Spleen (tissue), 11 donors: Measurements from ENCODE around the gene IFNGR1. TPM values are rescaled to one million over a fixed set of nuclear protein-coding genes. Genes with fewer than 3 reads are reported as not detected.

Experiments used
- DNase-seq: peaks from one replicate; pipeline ENCODE4 v3.0.0-alpha.2; 2020
- H3K27ac ChIP-seq, 8 donors: fragments of 200-600 bp; sonication (generic) in 7 of 8; 1 replicate in 4 of 8; 2 replicates in 4 of 8; pipeline versions ENCODE4 v1.5.0 to v1.8.0; 2016 to 2021; ENCODE audit warnings: inconsistent platforms in 4 of 8, mild to moderate bottlenecking in 4 of 8, moderate library complexity in 1 of 8
- H3K27me3 ChIP-seq, 7 donors: fragments of 200-600 bp; sonication (generic) in 6 of 7; replicated peaks in 1 of 7; 1 replicate in 4 of 7; 2 replicates in 3 of 7; pipeline versions ENCODE4 v1.5.0 to v1.8.0; 2016 to 2021; ENCODE audit warnings: inconsistent platforms in 3 of 7, mild to moderate bottlenecking in 1 of 7
- H3K36me3 ChIP-seq, 6 donors: fragments of 200-600 bp; sonication (generic) in 5 of 6; 1 replicate in 4 of 6; 2 replicates in 2 of 6; pipeline versions ENCODE4 v1.5.0 to v1.8.0; 2016 to 2021; ENCODE audit warnings: inconsistent platforms in 2 of 6
- H3K4me1 ChIP-seq, 6 donors: fragments of 200-600 bp; sonication (generic) in 5 of 6; 1 replicate in 3 of 6; 2 replicates in 3 of 6; pipeline versions ENCODE4 v1.5.0 to v1.8.0; 2016 to 2021; ENCODE audit warnings: inconsistent platforms in 3 of 6
- H3K4me3 ChIP-seq, 8 donors: fragments of 200-600 bp; sonication (generic) in 7 of 8; 1 replicate in 4 of 8; 2 replicates in 4 of 8; pipeline versions ENCODE4 v1.5.0 to v1.8.0; 2016 to 2021; ENCODE audit warnings: inconsistent platforms in 4 of 8, mild to moderate bottlenecking in 4 of 8, moderate library complexity in 2 of 8
- H3K9me3 ChIP-seq, 8 donors: fragments of 200-600 bp; sonication (generic) in 7 of 8; 1 replicate in 4 of 8; 2 replicates in 4 of 8; pipeline versions ENCODE4 v1.5.0 to v1.8.0; 2016 to 2021; ENCODE audit warnings: inconsistent platforms in 4 of 8
- POLR2A ChIP-seq, 3 donors: fragments of 450-650 bp; IDR thresholded peaks; one replicate each; pipeline ENCODE4 v1.5.1; 2017; ENCODE audit warnings: antibody characterized with exemption in 3 of 3, mild to moderate bottlenecking in 1 of 3
- POLR2AphosphoS5 ChIP-seq, 3 donors: sonication (generic); formaldehyde crosslinking; IDR thresholded peaks; one replicate each; pipeline ENCODE4 v1.5.1; 2017; ENCODE audit warnings: antibody characterized with exemption in 3 of 3
- WGBS, 5 donors: extraction: QIAGEN DNeasy Blood & Tissue Kit in 3 of 5; methylation state at CpG; one replicate each; pipeline versions ENCODE4 v1.1.5 to v1.1.7; 2013 to 2018; 5-methylcytosine and 5-hydroxymethylcytosine counted together
- intact Hi-C: fragments of 100-400 bp; cut with DNase I; formaldehyde crosslinking; loops from one replicate; pipeline ENCODE4 v1.15.0; 2023; ENCODE audit warnings: low total_unique reads
- polyA plus RNA-seq, 3 donors: library from polyadenylated mRNA; stranded (reverse); fragments of 200-250 nt; gene quantifications; one replicate each; pipeline ENCODE4 v1.2.1, GENCODE V29; 2013
- total RNA-seq, 7 donors: library from RNA; depleted of rRNA in 3 of 7; stranded (reverse); fragments of >200 nt in 3 of 7; fragmentation: NEBNext Ultra II Directional in 4 of 7; extraction: Animal tissue kit (Norgen Biotek cat#: 25700) in 4 of 7; gene quantifications; one replicate each; pipeline versions ENCODE4 v1.1.0 to v1.2.1, GENCODE V29; 2016 to 2021
- TF ChIP-seq, protein P1 (sequence below), 11 experiments: fragments of 200-600 bp in 7 of 11; fragments of 450-650 bp in 4 of 11; sonication (generic) in 4 of 11; IDR thresholded peaks in 8 of 11; conservative IDR thresholded peaks in 3 of 11; 1 replicate in 7 of 11; 2 replicates in 4 of 11; pipeline versions ENCODE4 v1.4.0 to v1.8.0; 2016 to 2021; ENCODE audit warnings: antibody characterized with exemption in 11 of 11, inconsistent platforms in 4 of 11, mild to moderate bottlenecking in 1 of 11
- donor health status: healthy with polysubstance abuse.
- donor health status: DM: no; HTN: no; CAD: no; lungs with moderate emphysema.
- donor health status: DM: no; HTN: no; CAD: no.
- donor health status: Bipolar disorder and iron deficiency.
- donor health status: healthy.
- donor health status: DM: no; HTN: no; CAD: no.
- donor health status: DM: yes; HTN: yes; CAD: no.

IFNGR1 gene
- total and polyA plus RNA-seq, 10 donors = 119 to 291 (median 183) TPM

DNA sequence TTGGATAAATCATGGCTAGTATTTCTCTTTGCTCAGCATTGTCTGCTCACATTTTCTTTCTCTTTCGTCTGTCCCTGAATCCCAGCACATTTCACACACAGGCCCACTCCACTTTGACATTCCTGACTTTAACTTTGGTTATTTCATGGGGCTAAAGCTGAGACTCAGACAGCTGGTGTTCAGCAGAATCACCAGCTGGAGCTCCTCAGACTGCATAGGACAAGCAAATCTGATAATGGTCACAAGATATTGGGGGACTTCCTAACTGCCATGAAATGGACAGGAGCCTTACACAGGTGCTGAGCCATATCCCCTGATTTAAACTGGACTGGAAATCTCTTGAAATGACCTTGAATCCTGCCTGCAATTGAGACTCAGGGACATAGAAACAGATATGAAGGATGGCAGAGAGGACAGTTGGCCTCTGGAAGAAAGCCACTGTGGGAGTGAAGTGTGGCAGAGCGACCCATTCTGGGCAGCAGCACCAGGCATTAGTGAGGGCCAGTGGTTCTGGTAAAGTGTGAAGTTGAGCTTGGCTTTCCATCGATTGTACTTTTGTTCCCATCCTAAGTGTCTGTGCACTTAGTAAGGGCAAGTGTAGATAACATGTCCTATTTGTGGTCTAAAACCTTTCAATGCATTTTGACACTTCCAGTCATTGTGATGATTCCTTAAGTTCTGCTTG is 10.0 kb upstream of the IFNGR1 start:
- WGBS, 5 donors = 72 to 89% (median 83%) methylated on average over 3 of the region's 3 CpGs

DNA sequence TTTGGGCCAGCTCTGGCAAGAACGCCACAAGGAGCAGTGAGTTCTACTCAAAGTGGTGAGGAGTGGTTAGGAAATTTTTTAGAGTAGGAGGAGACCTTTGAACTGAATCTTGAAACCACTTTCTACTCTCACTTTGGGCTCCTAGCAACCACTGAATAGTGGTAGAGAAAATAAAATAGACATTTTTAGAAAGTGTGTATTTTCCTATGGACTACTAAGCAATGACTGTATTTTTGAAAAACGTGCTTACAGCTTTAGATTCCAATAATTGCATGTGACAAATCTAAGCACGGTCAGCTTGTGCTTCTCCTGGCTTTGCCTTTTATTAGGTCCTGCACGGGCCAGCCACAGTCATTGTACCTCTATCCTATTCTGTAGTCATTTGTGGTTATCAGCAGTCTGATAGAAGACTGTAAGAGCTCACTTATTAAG is 8.7 kb upstream of the IFNGR1 start:
- Histone ChIP-seq H3K4me3 (no peak overlapping the region), H3K9me3 (no peaks in the 10 kb centered on the region), H3K27me3 (no peaks in the 10 kb centered on the region), H3K4me1 (peaks cover 42 to 100% (median 93%) of the 10 kb centered on the region in 6 donors), H3K36me3 (no peaks in the 10 kb centered on the region), H3K27ac (peak overlapping the region in 5 of 8 donors; percentile 7 to 100 (median 100))
- TF ChIP-seq POLR2A (IDR thresholded peaks at IDR 0.05) = no peak
- TF ChIP-seq, protein P1, sequence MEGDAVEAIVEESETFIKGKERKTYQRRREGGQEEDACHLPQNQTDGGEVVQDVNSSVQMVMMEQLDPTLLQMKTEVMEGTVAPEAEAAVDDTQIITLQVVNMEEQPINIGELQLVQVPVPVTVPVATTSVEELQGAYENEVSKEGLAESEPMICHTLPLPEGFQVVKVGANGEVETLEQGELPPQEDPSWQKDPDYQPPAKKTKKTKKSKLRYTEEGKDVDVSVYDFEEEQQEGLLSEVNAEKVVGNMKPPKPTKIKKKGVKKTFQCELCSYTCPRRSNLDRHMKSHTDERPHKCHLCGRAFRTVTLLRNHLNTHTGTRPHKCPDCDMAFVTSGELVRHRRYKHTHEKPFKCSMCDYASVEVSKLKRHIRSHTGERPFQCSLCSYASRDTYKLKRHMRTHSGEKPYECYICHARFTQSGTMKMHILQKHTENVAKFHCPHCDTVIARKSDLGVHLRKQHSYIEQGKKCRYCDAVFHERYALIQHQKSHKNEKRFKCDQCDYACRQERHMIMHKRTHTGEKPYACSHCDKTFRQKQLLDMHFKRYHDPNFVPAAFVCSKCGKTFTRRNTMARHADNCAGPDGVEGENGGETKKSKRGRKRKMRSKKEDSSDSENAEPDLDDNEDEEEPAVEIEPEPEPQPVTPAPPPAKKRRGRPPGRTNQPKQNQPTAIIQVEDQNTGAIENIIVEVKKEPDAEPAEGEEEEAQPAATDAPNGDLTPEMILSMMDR (IDR thresholded peaks at IDR 0.05 in 8 of 11, conservative IDR thresholded peaks at IDR 0.05 in 3 of 11) = no peak
- TF ChIP-seq POLR2AphosphoS5 (IDR thresholded peaks at IDR 0.05) = no peak
- intact Hi-C loops = no loop called here
- no peak for DNase-seq
- 50 to 77% (median 60%) methylated on average over 4 of the region's 4 CpGs for whole genome bisulfite sequencing, 5 donors

More for the DNA sequence above, 10.0 kb upstream of the IFNGR1 start:
- Histone ChIP-seq H3K36me3 (no peaks in the 10 kb centered on the region), H3K4me1 (peaks cover 44 to 100% (median 93%) of the 10 kb centered on the region in 6 donors), H3K4me3 (no peak overlapping the region), H3K9me3 (no peaks in the 10 kb centered on the region), H3K27ac (peak overlapping the region in 6 of 8 donors; percentile 11 to 100 (median 93)), H3K27me3 (no peaks in the 10 kb centered on the region)
- TF ChIP-seq, protein P1 (IDR thresholded peaks at IDR 0.05 in 8 of 11, conservative IDR thresholded peaks at IDR 0.05 in 3 of 11) = no peak
- TF ChIP-seq POLR2A (IDR thresholded peaks at IDR 0.05) (no peak), POLR2AphosphoS5 (IDR thresholded peaks at IDR 0.05) (no peak)
- intact Hi-C loops = no loop called here
- no peak for DNase-seq

GRCh38 chr6:137226697-137227096 is 7.5 kb upstream of the IFNGR1 start:
- Histone ChIP-seq H3K27me3 (no peaks in the 10 kb centered on the region), H3K27ac (peak overlapping the region in 5 of 8 donors; percentile 11 to 100 (median 100)), H3K4me1 (peaks cover 48 to 100% (median 93%) of the 10 kb centered on the region in 6 donors), H3K36me3 (no peaks in the 10 kb centered on the region), H3K9me3 (no peaks in the 10 kb centered on the region), H3K4me3 (no peak overlapping the region)
- TF ChIP-seq, protein P1 (IDR thresholded peaks at IDR 0.05 in 8 of 11, conservative IDR thresholded peaks at IDR 0.05 in 3 of 11) = no peak
- TF ChIP-seq POLR2AphosphoS5 (IDR thresholded peaks at IDR 0.05) (no peak), POLR2A (IDR thresholded peaks at IDR 0.05) (no peak)
- 71 to 86% (median 78%) methylated on average over 4 of the region's 4 CpGs for WGBS, 5 donors
- intact Hi-C loops = no loop called here
- DNase-seq = no peak

GRCh38 chr6:137224799-137225198 is 5.6 kb upstream of the IFNGR1 start:
- intact Hi-C loops = no loop called here
- DNase-seq = peak; percentile 63
- H3K36me3 ChIP-seq = no peaks in the 10 kb centered on the region
- H3K9me3 ChIP-seq = no peaks in the 10 kb centered on the region
- TF ChIP-seq, protein P1 (IDR thresholded peaks at IDR 0.05 in 8 of 11, conservative IDR thresholded peaks at IDR 0.05 in 3 of 11) = peak in 1 of 11 experiments; percentile 10
- peak in 1 of 3 donors; percentile 79 for TF ChIP-seq POLR2AphosphoS5 (IDR thresholded peaks at IDR 0.05)
- no peak for TF ChIP-seq POLR2A (IDR thresholded peaks at IDR 0.05)
- peaks cover 57 to 100% (median 94%) of the 10 kb centered on the region in 6 donors for H3K4me1 ChIP-seq
- H3K4me3 ChIP-seq = peak overlapping the region in 1 of 8 donors; percentile 58
- peak overlapping the region; percentile 69 to 100 (median 99) for H3K27ac ChIP-seq
- WGBS, 5 donors = 40 to 71% (median 48%) methylated on average over 2 of the region's 2 CpGs
- no peaks in the 10 kb centered on the region for H3K27me3 ChIP-seq
